HUES64 (cell line): Measurements from ENCODE around the gene VASN.

Experiments
- H3K27ac ChIP-seq: 2 replicates; pipeline ENCODE4 v1.7.0; 2013; ENCODE audit warnings: low read depth, low read length, inconsistent platforms
- H3K27me3 ChIP-seq: 2 replicates; pipeline ENCODE4 v1.6.1; 2013; ENCODE audit warnings: mild to moderate bottlenecking, low read length; ENCODE audit not compliant: insufficient read depth
- H3K36me3 ChIP-seq: 2 replicates; pipeline ENCODE4 v1.6.1; 2013; ENCODE audit warnings: mild to moderate bottlenecking, low read length; ENCODE audit not compliant: insufficient read depth
- H3K4me1 ChIP-seq: 2 replicates; pipeline ENCODE4 v1.6.1; 2013; ENCODE audit warnings: mild to moderate bottlenecking, low read length, moderate library complexity; ENCODE audit not compliant: insufficient read depth
- H3K4me3 ChIP-seq: 2 replicates; pipeline ENCODE4 v1.5.1; 2013; ENCODE audit warnings: mild to moderate bottlenecking, low read length, moderate library complexity
- H3K9ac ChIP-seq: 2 replicates; pipeline ENCODE4 v1.6.1; 2013; ENCODE audit warnings: mild to moderate bottlenecking, low read depth, low read length
- H3K9me3 ChIP-seq: 2 replicates; pipeline ENCODE4 v1.6.1; 2013; ENCODE audit warnings: low read depth, low read length; ENCODE audit not compliant: insufficient read depth
- WGBS: fragments of 150-250, 120-280 bp; methylation state at CpG from one replicate; pipeline ENCODE4 v1.1.7; 2013; ENCODE audit warnings: missing lambda C conversion rate; 5-methylcytosine and 5-hydroxymethylcytosine counted together

Gene VASN

DNA sequence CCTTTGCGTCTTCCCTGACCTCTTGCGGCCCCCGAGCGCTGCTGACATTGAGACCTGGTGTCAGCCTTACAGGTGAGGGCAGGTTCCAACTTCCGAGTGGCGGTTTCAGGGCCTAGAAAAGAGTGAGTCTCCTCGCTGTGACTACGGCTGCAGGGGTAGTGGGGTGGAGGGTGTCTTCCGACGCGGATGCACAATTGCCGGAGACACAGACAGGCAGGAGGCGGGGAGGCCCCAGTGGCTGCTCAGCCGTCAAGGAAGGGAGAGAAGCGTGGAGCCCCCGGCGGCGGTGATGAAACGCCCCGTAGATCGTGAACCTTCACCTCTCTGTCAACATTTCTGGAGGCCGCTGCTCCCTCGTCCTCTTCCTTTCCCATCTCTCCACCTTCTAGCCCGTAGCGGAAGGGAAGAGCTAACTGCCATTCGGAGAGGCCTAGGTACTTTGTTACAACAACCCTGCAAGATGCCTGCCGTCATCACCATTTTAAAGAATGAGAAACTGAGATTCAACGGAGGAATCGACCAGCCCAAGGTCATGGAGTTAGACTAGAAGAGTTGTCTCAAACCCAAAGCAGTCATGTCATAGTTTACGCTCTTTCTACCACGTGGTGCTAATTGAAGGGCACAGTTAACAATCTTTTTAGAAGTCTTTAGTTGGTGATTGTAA lies 54.5 kb downstream of the VASN start:
- WGBS: 4% methylated on average over 31 of the region's 31 CpGs

GRCh38 chr16:4426722-4427372 lies 55.2 kb downstream of the VASN start:
- 94% methylated on average over 10 of the region's 12 CpGs for WGBS
- H3K27me3 ChIP-seq: no peaks in the 10 kb centered on the region
- peaks cover 4% of the 10 kb centered on the region; the same call in 1 of the 2 replicates for H3K4me1 ChIP-seq
- peaks cover 19% of the 10 kb centered on the region for H3K36me3 ChIP-seq
- no peak overlapping the region for H3K27ac ChIP-seq
- H3K9me3 ChIP-seq: no peaks in the 10 kb centered on the region
- peak overlapping the region; percentile 86 for H3K4me3 ChIP-seq
- peak overlapping the region; percentile 93 for H3K9ac ChIP-seq

More for the DNA sequence above, 54.5 kb downstream of the VASN start:
- Histone ChIP-seq H3K27ac (peak overlapping the region; percentile 96), H3K4me3 (peak overlapping the region; percentile 86), H3K9me3 (no peaks in the 10 kb centered on the region), H3K36me3 (peaks cover 13% of the 10 kb centered on the region), H3K27me3 (no peaks in the 10 kb centered on the region), H3K9ac (peak overlapping the region; percentile 93), H3K4me1 (peaks cover 4% of the 10 kb centered on the region; the same call in 1 of the 2 replicates)

DNA sequence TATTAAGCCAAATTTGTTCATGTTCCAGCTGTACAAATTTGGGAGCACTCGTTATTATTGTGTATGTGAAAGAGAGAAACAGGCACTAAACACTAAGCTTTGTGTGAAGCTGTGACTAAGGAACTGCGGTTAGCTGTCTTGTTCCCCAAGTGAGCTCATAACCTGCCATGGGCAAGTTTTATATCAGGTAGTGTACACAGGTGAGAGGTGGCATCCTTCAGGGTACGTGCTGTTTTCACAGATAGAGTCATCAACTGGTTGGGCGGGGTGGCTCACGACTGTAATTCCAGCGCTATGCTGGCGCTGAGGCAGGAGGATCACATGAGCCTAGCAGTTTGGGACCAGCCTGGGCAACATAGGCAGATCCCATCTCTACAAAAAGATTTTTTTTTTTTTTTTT lies 56.9 kb downstream of the VASN start:
- Histone ChIP-seq H3K9me3 (no peaks in the 10 kb centered on the region), H3K27me3 (no peaks in the 10 kb centered on the region), H3K9ac (no peak overlapping the region), H3K36me3 (peaks cover 21% of the 10 kb centered on the region), H3K27ac (no peak overlapping the region), H3K4me1 (peaks cover 4% of the 10 kb centered on the region; the same call in 1 of the 2 replicates), H3K4me3 (no peak overlapping the region)
- 98% methylated on average over 7 of the region's 7 CpGs for WGBS

DNA sequence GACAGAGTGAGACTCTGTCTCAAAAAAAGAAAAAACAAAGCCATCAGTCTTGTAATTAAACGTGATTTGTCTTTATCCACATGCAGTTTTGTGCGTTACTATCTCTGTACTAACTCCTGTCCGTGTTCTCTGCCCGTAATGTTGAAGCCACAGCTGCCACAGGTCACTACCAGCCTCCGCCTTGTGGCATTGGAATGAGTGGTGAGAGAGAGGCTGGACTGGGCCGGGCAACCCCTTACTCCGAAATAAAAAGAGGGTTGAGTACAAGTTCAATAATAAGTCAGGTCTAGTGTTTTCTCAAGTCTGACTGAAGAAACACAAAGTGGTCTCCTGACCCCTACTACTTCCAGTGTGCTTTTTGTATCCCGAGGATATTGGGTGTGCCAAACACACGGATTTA lies 59.4 kb downstream of the VASN start:
- WGBS: 96% methylated on average over 9 of the region's 9 CpGs

More for the DNA sequence above, 59.4 kb downstream of the VASN start:
- H3K9ac ChIP-seq: no peak overlapping the region
- H3K9me3 ChIP-seq: no peaks in the 10 kb centered on the region
- H3K27ac ChIP-seq: no peak overlapping the region
- no peaks in the 10 kb centered on the region for H3K27me3 ChIP-seq
- H3K4me1 ChIP-seq: no peaks in the 10 kb centered on the region
- H3K36me3 ChIP-seq: peaks cover 44% of the 10 kb centered on the region
- H3K4me3 ChIP-seq: no peak overlapping the region
